Type B pancreatic cell (in vitro differentiated cells): Measurements from ENCODE around the gene MSRB2. TPM values are rescaled to one million over a fixed set of nuclear protein-coding genes. Genes with fewer than 3 reads are reported as not detected.

ENCODE experiments used
- DNase-seq: peaks from one replicate; pipeline ENCODE4 v3.0.0; 2021; ENCODE audit warnings: mixed read lengths; ENCODE audit not compliant: unreplicated experiment; ENCODE audit errors: extremely low spot score
- H3K27ac Mint-ChIP-seq: 2 replicates; pipeline ENCODE4 v1.8.0; 2021; ENCODE audit warnings: mild to moderate bottlenecking, mixed read lengths
- H3K27me3 Mint-ChIP-seq: 2 replicates; pipeline ENCODE4 v1.8.0; 2021; ENCODE audit warnings: mixed read lengths
- H3K36me3 Mint-ChIP-seq: 2 replicates; pipeline ENCODE4 v1.8.0; 2021; ENCODE audit warnings: mixed read lengths
- H3K4me1 Mint-ChIP-seq: one replicate; pipeline ENCODE4 v1.8.0; 2021; ENCODE audit warnings: mixed read lengths; ENCODE audit not compliant: unreplicated experiment
- H3K4me3 Mint-ChIP-seq: 2 replicates; pipeline ENCODE4 v1.8.0; 2021; ENCODE audit warnings: mild to moderate bottlenecking, mixed read lengths
- H3K9me3 Mint-ChIP-seq: 2 replicates; pipeline ENCODE4 v1.8.0; 2021; ENCODE audit warnings: mixed read lengths
- CTCF ChIP-seq: fragments of 200-600 bp; sonication (generic); conservative IDR thresholded peaks from 2 replicates; pipeline ENCODE4 v1.5.0; 2021; ENCODE audit warnings: antibody characterized with exemption, mild to moderate bottlenecking
- total RNA-seq: library from RNA; stranded (reverse); gene quantifications from 2 replicates; pipeline ENCODE4 v1.2.1, GENCODE V29; 2021; ENCODE audit warnings: low replicate concordance

The MSRB2 gene
- total RNA-seq, 1 donor from 2014 or later, result 26.6 TPM

GRCh38 chr10:23096802-23097549, 1.6 kb downstream of the MSRB2 start:
- Mint-ChIP-seq H3K4me3 (peak overlapping the region; percentile 99), H3K36me3 (peaks cover 30% of the 10 kb centered on the region), H3K27ac (peak overlapping the region; percentile 88), H3K4me1 (peaks cover 30% of the 10 kb centered on the region), H3K9me3 (peaks cover 21% of the 10 kb centered on the region), H3K27me3 (no peaks in the 10 kb centered on the region)
- no peak for DNase-seq
- TF ChIP-seq CTCF, result no peak

- DNase-seq, result no peak
- H3K36me3 Mint-ChIP-seq, result peaks cover 32% of the 10 kb centered on the region
- H3K4me3 Mint-ChIP-seq, result no peak overlapping the region
- no peaks in the 10 kb centered on the region for H3K27me3 Mint-ChIP-seq
- peaks cover 16% of the 10 kb centered on the region for H3K9me3 Mint-ChIP-seq
- H3K4me1 Mint-ChIP-seq, result peaks cover 30% of the 10 kb centered on the region
- TF ChIP-seq CTCF, result no peak
- no peak overlapping the region for H3K27ac Mint-ChIP-seq
Observed at GRCh38 chr10:23099079-23099478, 3.7 kb downstream of the MSRB2 start.

GRCh38 chr10:23099816-23100215, 4.4 kb downstream of the MSRB2 start:
- Mint-ChIP-seq H3K36me3 (peaks cover 39% of the 10 kb centered on the region), H3K27ac (peak overlapping the region; percentile 49), H3K27me3 (no peaks in the 10 kb centered on the region), H3K9me3 (peaks cover 16% of the 10 kb centered on the region), H3K4me3 (peak overlapping the region; percentile 59), H3K4me1 (peaks cover 30% of the 10 kb centered on the region)
- no peak for TF ChIP-seq CTCF
- no peak for DNase-seq

GRCh38 chr10:23100331-23101030, 5.1 kb downstream of the MSRB2 start:
- Mint-ChIP-seq H3K27ac (peak overlapping the region; percentile 49), H3K9me3 (peaks cover 16% of the 10 kb centered on the region), H3K36me3 (peaks cover 45% of the 10 kb centered on the region), H3K27me3 (no peaks in the 10 kb centered on the region), H3K4me3 (peak overlapping the region; percentile 59), H3K4me1 (peaks cover 30% of the 10 kb centered on the region)
- TF ChIP-seq CTCF, result no peak
- no peak for DNase-seq

- no peak for DNase-seq
- Mint-ChIP-seq H3K9me3 (no peaks in the 10 kb centered on the region), H3K36me3 (peaks cover 46% of the 10 kb centered on the region), H3K4me1 (peaks cover 5% of the 10 kb centered on the region), H3K4me3 (no peak overlapping the region), H3K27ac (no peak overlapping the region), H3K27me3 (no peaks in the 10 kb centered on the region)
- TF ChIP-seq CTCF, result no peak
Observed at GRCh38 chr10:23106331-23107072, 11.1 kb downstream of the MSRB2 start.
